HepG2 (cell line): ENCODE results near the gene TPGS1. TPM values are rescaled to one million over a fixed set of nuclear protein-coding genes. Genes with fewer than 3 reads are reported as not detected.

Source experiments
- ATAC-seq: fragments of 200-7000 bp; cut with Tn5 transposase; 3 replicates; pipeline ENCODE4 v1.9.1; 2020; ENCODE audit warnings: mild to moderate bottlenecking, moderate library complexity
- BruUV-seq: library from RNA; stranded (reverse); fragments of 400-500 nt; replicated peaks from 2 replicates; lab custom pipeline; 2021; lab: Mats Ljungman, UMichigan
- CTCF ChIA-PET: fragments of 300-600 bp; formaldehyde crosslinking; extraction: SDS; loops from one replicate; lab custom pipeline; 2021; ENCODE audit warnings: low total read pairs, inconsistent platforms, low intra/inter-chr PET ratio; lab: Yijun Ruan, JAX
- POLR2A ChIA-PET: fragments of 350-600 bp; sonication (Branson Sonifier 250); formaldehyde crosslinking; loops from one replicate; lab custom pipeline; 2020; ENCODE audit warnings: antibody characterized with exemption, inconsistent platforms; lab: Yijun Ruan, JAX
- DNase-seq: peaks from one replicate; pipeline ENCODE4 v3.0.0-alpha.2; 2015; ENCODE audit warnings: low spot score
- FAIRE-seq: peaks from 3 replicates; lab custom pipeline; 2011; peaks lifted over from hg19 to GRCh38; lab: Jason Lieb, UNC
- H2AFZ ChIP-seq: one replicate; pipeline ENCODE4 v1.6.1; 2011; ENCODE audit warnings: low read length, inconsistent platforms
- H3K27ac ChIP-seq: fragments of 300-600 bp; 3 replicates; pipeline ENCODE4 v1.8.0; 2011; ENCODE audit warnings: mixed run types, mild to moderate bottlenecking, mixed read lengths, low read length, inconsistent platforms; ENCODE audit not compliant: insufficient read depth; ENCODE audit errors: extremely low read length
- H3K27me3 ChIP-seq, 2 experiments: fragments of 200-600 bp in 1 of 2; 2 replicates in 1 of 2; 3 replicates in 1 of 2; pipeline versions ENCODE4 v1.6.0 to v1.8.0; 2011; ENCODE audit warnings: low read length in 2 of 2, mild to moderate bottlenecking in 2 of 2, moderate library complexity in 2 of 2, inconsistent platforms in 1 of 2; ENCODE audit not compliant: insufficient read depth in 2 of 2, control insufficient read depth in 1 of 2
- H3K36me3 ChIP-seq, 2 experiments: fragments of 200-600 bp in 1 of 2; replicated peaks in 1 of 2; 2 replicates in 1 of 2; 3 replicates in 1 of 2; pipeline versions ENCODE4 v1.5.1 to v1.8.0; 2011; ENCODE audit warnings: low read length in 2 of 2, inconsistent platforms in 1 of 2; ENCODE audit not compliant: insufficient read depth in 2 of 2, control insufficient read depth in 1 of 2
- H3K4me1 ChIP-seq: 2 replicates; pipeline ENCODE4 v1.5.1; 2012; ENCODE audit warnings: low read length, inconsistent platforms; ENCODE audit not compliant: insufficient read depth
- H3K4me2 ChIP-seq: 2 replicates; pipeline ENCODE4 v1.6.0; 2011; ENCODE audit warnings: low read depth, low read length, inconsistent platforms
- H3K4me3 ChIP-seq, 3 experiments: fragments of 200-600 bp in 1 of 3; sonication (generic), shearing (Covaris generic) in 1 of 3; replicated peaks in 1 of 3; 2 replicates each; pipeline ENCODE4 v1.5.1; 2011 to 2016; ENCODE audit warnings: low read length in 3 of 3, inconsistent platforms in 2 of 3, low read depth in 2 of 3, mild to moderate bottlenecking in 2 of 3, control low read depth in 1 of 3, mixed read lengths in 1 of 3; ENCODE audit not compliant: insufficient read depth in 1 of 3
- H3K79me2 ChIP-seq: one replicate; pipeline ENCODE4 v1.6.1; 2011; ENCODE audit warnings: low read length, inconsistent platforms; ENCODE audit not compliant: insufficient read depth
- H3K9ac ChIP-seq: 2 replicates; pipeline ENCODE4 v1.6.0; 2011; ENCODE audit warnings: mild to moderate bottlenecking, low read depth, low read length, inconsistent platforms; ENCODE audit not compliant: insufficient read depth
- H3K9me3 ChIP-seq: 2 replicates; pipeline ENCODE4 v1.5.1; 2012; ENCODE audit warnings: mild to moderate bottlenecking, low read length
- H4K20me1 ChIP-seq: 2 replicates; pipeline ENCODE4 v1.6.0; 2011; ENCODE audit warnings: inconsistent platforms, mild to moderate bottlenecking, low read length, moderate library complexity; ENCODE audit not compliant: insufficient read depth
- GATAD1 ChIP-seq: IDR thresholded peaks from 2 replicates; pipeline ENCODE4 v1.6.1; 2016; ENCODE audit warnings: missing genetic modification reagents, missing compliant biosample characterization
- KAT8 ChIP-seq: IDR thresholded peaks from 2 replicates; pipeline ENCODE4 v1.6.1; 2016; ENCODE audit warnings: missing genetic modification reagents, missing compliant biosample characterization
- KDM5A ChIP-seq: fragments of 200-600 bp; sonication (generic); IDR thresholded peaks from 2 replicates; pipeline ENCODE4 v1.7.0; 2018; ENCODE audit warnings: antibody characterized with exemption, mild to moderate bottlenecking, low read length, borderline replicate concordance
- KLF16 ChIP-seq, 2 experiments: sonication (generic) in 1 of 2; formaldehyde crosslinking in 1 of 2; IDR thresholded peaks; 2 replicates each; pipeline versions ENCODE4 v1.6.1 to v1.8.0; 2016 to 2023; ENCODE audit warnings: missing genetic modification reagents in 2 of 2, missing compliant biosample characterization in 1 of 2
- KMT2A ChIP-seq: sonication (generic); formaldehyde crosslinking; IDR thresholded peaks from 2 replicates; pipeline ENCODE4 v1.4.0; 2020; ENCODE audit warnings: missing genetic modification reagents
- MIER2 ChIP-seq: IDR thresholded peaks from 2 replicates; pipeline ENCODE4 v1.6.1; 2016; ENCODE audit warnings: missing biosample characterization, missing genetic modification reagents
- MTA3 ChIP-seq: sonication (generic); formaldehyde crosslinking; IDR thresholded peaks from 2 replicates; pipeline ENCODE4 v1.4.0; 2020; ENCODE audit warnings: missing genetic modification reagents
- MYNN ChIP-seq: sonication (generic); formaldehyde crosslinking; IDR thresholded peaks from 2 replicates; pipeline ENCODE4 v1.4.0; 2020; ENCODE audit warnings: mild to moderate bottlenecking, low read depth, missing genetic modification reagents
- ONECUT2 ChIP-seq: sonication (generic); formaldehyde crosslinking; IDR thresholded peaks from 2 replicates; pipeline ENCODE4 v1.4.0; 2020; ENCODE audit warnings: missing genetic modification reagents
- RXRA ChIP-seq: sonication (generic); formaldehyde crosslinking; IDR thresholded peaks from 2 replicates; pipeline ENCODE4 v1.5.1; 2020; ENCODE audit warnings: missing genetic modification reagents
- SALL1 ChIP-seq: sonication (generic); formaldehyde crosslinking; IDR thresholded peaks from 2 replicates; pipeline ENCODE4 v1.8.0; 2022; ENCODE audit warnings: mild to moderate bottlenecking, missing genetic modification reagents
- SAP130 ChIP-seq: IDR thresholded peaks from 2 replicates; pipeline ENCODE4 v1.6.1; 2016; ENCODE audit warnings: low read depth
- SETDB1 ChIP-seq: sonication (generic); formaldehyde crosslinking; IDR thresholded peaks from 2 replicates; pipeline ENCODE4 v1.5.1; 2020; ENCODE audit warnings: missing genetic modification reagents, mild to moderate bottlenecking, borderline replicate concordance
- SPEN ChIP-seq: sonication (generic); formaldehyde crosslinking; IDR thresholded peaks from 2 replicates; pipeline ENCODE4 v1.5.1; 2020; ENCODE audit warnings: low read depth, mild to moderate bottlenecking, missing genetic modification reagents
- STAG1 ChIP-seq: sonication (generic); formaldehyde crosslinking; IDR thresholded peaks from 2 replicates; pipeline ENCODE4 v1.4.0; 2020; ENCODE audit warnings: missing genetic modification reagents
- ZBTB20 ChIP-seq: sonication (generic); formaldehyde crosslinking; IDR thresholded peaks from 2 replicates; pipeline ENCODE4 v1.8.1; 2023; ENCODE audit warnings: missing genetic modification reagents, low read depth, mild to moderate bottlenecking, borderline replicate concordance
- ZNF232 ChIP-seq: sonication (generic); formaldehyde crosslinking; IDR thresholded peaks from 2 replicates; pipeline ENCODE4 v1.4.0; 2020; ENCODE audit warnings: missing genetic modification reagents, borderline replicate concordance
- ZNF253 ChIP-seq: sonication (generic); formaldehyde crosslinking; IDR thresholded peaks from 2 replicates; pipeline ENCODE4 v1.8.0; 2022; ENCODE audit warnings: mild to moderate bottlenecking, missing genetic modification reagents, borderline replicate concordance
- ZSCAN9 ChIP-seq: IDR thresholded peaks from 2 replicates; pipeline ENCODE4 v1.6.1; 2016; ENCODE audit warnings: borderline replicate concordance
- WGBS: methylation state at CpG from one replicate; pipeline ENCODE4 v1.1.6; 2017; ENCODE audit warnings: low lambda C conversion rate; 5-methylcytosine and 5-hydroxymethylcytosine counted together
- in situ Hi-C: cut with HindIII; loops from 2 replicates; pipeline ENCODE4 v1.10.0; 2017; ENCODE audit warnings: low pct_unique_long_range_greater_than_20kb; ENCODE audit not compliant: extremely low pct_ligation_motif_present
- intact Hi-C: fragments of 100-400 bp; cut with micrococcal nuclease; formaldehyde crosslinking; loops from one replicate; pipeline ENCODE4 v1.10.0; 2022; ENCODE audit not compliant: unreplicated experiment
- polyA plus RNA-seq, 8 experiments: library from polyadenylated mRNA; depleted of rRNA in 3 of 8; stranded (reverse) in 7 of 8; unstranded in 1 of 8; fragments of >200 nt; fragmentation: Illumina TruSeq in 4 of 8; extraction: Trizol in 4 of 8; gene quantifications; 2 replicates each; pipeline versions ENCODE4 v1.2.1 to v1.2.3, GENCODE V29; 2011 to 2016; ENCODE audit warnings: low read depth in 4 of 8, missing spikeins in 1 of 8, mixed read lengths in 1 of 8; ENCODE audit not compliant: insufficient read depth in 1 of 8
- total RNA-seq, 5 experiments: library from RNA; depleted of rRNA; stranded (reverse); fragments of >200 nt; fragmentation: Illumina TruSeq; extraction: Trizol; gene quantifications; 2 replicates each; pipeline ENCODE4 v1.2.3, GENCODE V29; 2016; ENCODE audit warnings: low read depth in 1 of 5
- TF ChIP-seq, protein P1 (sequence below): sonication (generic); formaldehyde crosslinking; IDR thresholded peaks from 2 replicates; pipeline ENCODE4 v1.4.0; 2020; ENCODE audit warnings: mild to moderate bottlenecking, missing genetic modification reagents
- TF ChIP-seq, protein P2 (sequence below): sonication (generic); formaldehyde crosslinking; IDR thresholded peaks from 2 replicates; pipeline ENCODE4 v1.4.0; 2020; ENCODE audit warnings: missing genetic modification reagents
- TF ChIP-seq, protein P3 (sequence below): sonication (generic); formaldehyde crosslinking; IDR thresholded peaks from 2 replicates; pipeline ENCODE4 v1.8.0; 2022; ENCODE audit warnings: mild to moderate bottlenecking, missing genetic modification reagents; ENCODE audit not compliant: insufficient replicate concordance

The TPGS1 gene
- total and polyA plus RNA-seq, 2 of the 13 experiments (the other 11 are each of a cell fraction or from before 2014, with no cell fraction given): 1.1 to 6.2 TPM

DNA sequence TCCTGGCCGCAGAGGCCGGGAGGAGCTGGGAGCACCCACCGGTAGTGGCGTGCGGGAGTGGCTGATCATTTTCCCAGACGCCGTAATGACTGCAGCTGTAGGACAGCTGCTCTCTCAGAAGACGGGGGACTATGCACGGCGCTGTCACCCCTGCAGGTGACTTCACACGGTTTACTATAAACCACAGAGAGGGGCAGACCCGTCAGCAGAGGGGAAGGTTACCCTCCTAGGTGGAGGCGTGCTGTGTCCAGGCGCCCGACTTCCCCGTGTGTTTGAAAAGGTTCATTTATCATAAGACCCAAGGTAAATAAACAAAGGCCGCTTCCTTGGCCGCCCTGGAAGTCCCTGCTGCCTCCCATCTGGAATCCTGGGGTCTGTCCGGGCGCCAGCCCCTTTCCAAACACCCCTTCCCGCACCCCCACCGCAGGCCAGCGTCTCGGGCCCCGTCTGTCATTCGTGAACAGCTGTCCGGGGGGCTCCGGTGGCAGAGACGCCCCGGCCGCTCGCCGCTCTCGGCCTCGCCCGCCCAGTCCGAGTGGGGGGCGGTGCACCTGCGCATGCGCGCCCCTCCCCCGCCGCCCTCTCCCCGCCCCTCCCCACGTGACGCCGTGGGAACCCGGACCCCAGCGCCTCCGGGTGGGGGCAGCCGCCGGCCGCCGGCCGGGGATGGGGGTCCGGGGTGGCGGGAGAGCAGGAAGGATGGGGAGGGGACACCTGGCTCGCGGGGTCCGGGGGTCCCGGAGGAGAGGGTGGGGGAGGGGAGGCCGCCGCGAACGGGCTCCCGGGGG, 47.4 kb upstream of the TPGS1 start:
- DNase-seq: peak; percentile 59
- WGBS: 0% methylated on average over 2 of the region's 66 CpGs
- Histone ChIP-seq H3K4me3 (peak overlapping the region; percentile 69 to 84 (median 81)), H3K9ac (peak overlapping the region; percentile 74), H2AFZ (no peak overlapping the region), H3K9me3 (no peaks in the 10 kb centered on the region), H3K36me3 (no peaks in the 10 kb centered on the region; a peak in 1 of 5 replicates), H3K4me1 (peaks cover 50% of the 10 kb centered on the region), H3K27ac (peak overlapping the region; percentile 55), H3K27me3 (peaks cover 1 to 5% of the 10 kb centered on the region in 2 experiments; a peak in 2 of 5 replicates), H3K79me2 (no peaks in the 10 kb centered on the region), H4K20me1 (peaks cover 26% of the 10 kb centered on the region; the same call in 1 of the 2 replicates), H3K4me2 (peak overlapping the region; percentile 89)
- intact Hi-C loops (no loop called here), in situ Hi-C loops (no loop called here)
- CTCF ChIA-PET: no interaction called here
- peak; percentile 25 for ATAC-seq
- POLR2A ChIA-PET: interaction anchor here (1.0 kb wide), 1 partner anchor 47 kb away, joined by 5 read pairs; no protein-coding TSS in a partner anchor
- no peak for FAIRE-seq
- BruUV-seq: TSS peak; percentile 82
- 0 out of 2 replicates have a peak, but pooled peaks have one; percentile 56 for TF ChIP-seq KMT2A
- TF ChIP-seq, protein P1, sequence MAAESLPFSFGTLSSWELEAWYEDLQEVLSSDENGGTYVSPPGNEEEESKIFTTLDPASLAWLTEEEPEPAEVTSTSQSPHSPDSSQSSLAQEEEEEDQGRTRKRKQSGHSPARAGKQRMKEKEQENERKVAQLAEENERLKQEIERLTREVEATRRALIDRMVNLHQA (CRISPR knock-in tag): no peak
- no peak for TF ChIP-seq MIER2 (CRISPR knock-in tag)
- TF ChIP-seq GATAD1 (CRISPR knock-in tag): peak; percentile 34
- TF ChIP-seq ZSCAN9 (CRISPR knock-in tag): 0 out of 2 replicates have a peak, but pooled peaks have one; percentile 49
- TF ChIP-seq KLF16 (CRISPR knock-in tag; IDR thresholded peaks at IDR 0.05): peak in 1 of 2 experiments; percentile 50; a peak in 1 of 4 replicates
- no peak for TF ChIP-seq ZNF253
- peak; percentile 2; the same call in 1 of the 2 replicates for TF ChIP-seq STAG1 (CRISPR knock-in tag)
- peak; percentile 47; the same call in 1 of the 2 replicates for TF ChIP-seq KDM5A
- TF ChIP-seq SAP130 (CRISPR knock-in tag): peak; percentile 76
- TF ChIP-seq, protein P2, sequence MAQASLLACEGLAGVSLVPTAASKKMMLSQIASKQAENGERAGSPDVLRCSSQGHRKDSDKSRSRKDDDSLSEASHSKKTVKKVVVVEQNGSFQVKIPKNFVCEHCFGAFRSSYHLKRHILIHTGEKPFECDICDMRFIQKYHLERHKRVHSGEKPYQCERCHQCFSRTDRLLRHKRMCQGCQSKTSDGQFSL (CRISPR knock-in tag): no peak
- no peak for TF ChIP-seq MYNN (CRISPR knock-in tag)
- no peak for TF ChIP-seq ONECUT2 (CRISPR knock-in tag)
- TF ChIP-seq KAT8 (CRISPR knock-in tag): peak; percentile 32; the same call in 1 of the 2 replicates
- no peak for TF ChIP-seq MTA3 (CRISPR knock-in tag)
- no peak for TF ChIP-seq SETDB1 (CRISPR knock-in tag)
- TF ChIP-seq ZBTB20 (CRISPR knock-in tag): no peak; the same call in 1 of the 2 replicates
- no peak; the same call in 1 of the 2 replicates for TF ChIP-seq ZNF232
- TF ChIP-seq, protein P3, sequence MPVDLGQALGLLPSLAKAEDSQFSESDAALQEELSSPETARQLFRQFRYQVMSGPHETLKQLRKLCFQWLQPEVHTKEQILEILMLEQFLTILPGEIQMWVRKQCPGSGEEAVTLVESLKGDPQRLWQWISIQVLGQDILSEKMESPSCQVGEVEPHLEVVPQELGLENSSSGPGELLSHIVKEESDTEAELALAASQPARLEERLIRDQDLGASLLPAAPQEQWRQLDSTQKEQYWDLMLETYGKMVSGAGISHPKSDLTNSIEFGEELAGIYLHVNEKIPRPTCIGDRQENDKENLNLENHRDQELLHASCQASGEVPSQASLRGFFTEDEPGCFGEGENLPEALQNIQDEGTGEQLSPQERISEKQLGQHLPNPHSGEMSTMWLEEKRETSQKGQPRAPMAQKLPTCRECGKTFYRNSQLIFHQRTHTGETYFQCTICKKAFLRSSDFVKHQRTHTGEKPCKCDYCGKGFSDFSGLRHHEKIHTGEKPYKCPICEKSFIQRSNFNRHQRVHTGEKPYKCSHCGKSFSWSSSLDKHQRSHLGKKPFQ: no peak
- TF ChIP-seq RXRA (CRISPR knock-in tag): peak; percentile 49; the same call in 1 of the 2 replicates
- TF ChIP-seq SALL1 (CRISPR knock-in tag): peak; percentile 43; the same call in 1 of the 2 replicates
- peak; percentile 47; the same call in 1 of the 2 replicates for TF ChIP-seq SPEN (CRISPR knock-in tag)
